Neural progenitor cell (in vitro differentiated cells): Measurements from ENCODE around the gene ARHGAP15.

Source experiments
- EZH2 ChIP-seq: fragments of 200-600 bp; sonication (generic); IDR thresholded peaks from 2 replicates; pipeline ENCODE4 v1.6.1; 2017; ENCODE audit warnings: antibody characterized with exemption, mild to moderate bottlenecking, moderate library complexity
- TF ChIP-seq, protein P1 (sequence below): fragments of 200-600 bp; sonication (generic); IDR thresholded peaks from 2 replicates; pipeline ENCODE4 v1.5.1; 2017; ENCODE audit warnings: antibody characterized with exemption, mild to moderate bottlenecking

DNA sequence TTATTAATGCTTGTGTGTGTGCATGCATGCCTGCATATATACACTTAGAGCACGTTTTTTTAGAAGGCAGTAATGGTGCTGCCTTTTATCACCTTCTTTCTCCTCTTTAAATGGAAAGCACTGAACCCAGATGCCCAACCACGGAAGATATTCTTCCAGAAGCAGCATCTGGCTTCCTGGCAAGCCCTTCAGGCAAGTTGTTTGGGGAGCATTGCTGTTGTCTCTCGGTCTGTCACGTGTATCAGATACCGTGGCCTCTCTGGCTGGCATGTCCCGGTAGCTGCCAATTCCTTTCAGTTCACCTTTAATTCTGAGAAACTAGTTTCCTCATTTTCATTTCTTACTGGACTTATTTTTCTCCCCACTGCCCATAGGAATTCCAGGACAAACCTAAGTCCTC lies 587.8 kb downstream of the ARHGAP15 start:
- TF ChIP-seq, protein P1, sequence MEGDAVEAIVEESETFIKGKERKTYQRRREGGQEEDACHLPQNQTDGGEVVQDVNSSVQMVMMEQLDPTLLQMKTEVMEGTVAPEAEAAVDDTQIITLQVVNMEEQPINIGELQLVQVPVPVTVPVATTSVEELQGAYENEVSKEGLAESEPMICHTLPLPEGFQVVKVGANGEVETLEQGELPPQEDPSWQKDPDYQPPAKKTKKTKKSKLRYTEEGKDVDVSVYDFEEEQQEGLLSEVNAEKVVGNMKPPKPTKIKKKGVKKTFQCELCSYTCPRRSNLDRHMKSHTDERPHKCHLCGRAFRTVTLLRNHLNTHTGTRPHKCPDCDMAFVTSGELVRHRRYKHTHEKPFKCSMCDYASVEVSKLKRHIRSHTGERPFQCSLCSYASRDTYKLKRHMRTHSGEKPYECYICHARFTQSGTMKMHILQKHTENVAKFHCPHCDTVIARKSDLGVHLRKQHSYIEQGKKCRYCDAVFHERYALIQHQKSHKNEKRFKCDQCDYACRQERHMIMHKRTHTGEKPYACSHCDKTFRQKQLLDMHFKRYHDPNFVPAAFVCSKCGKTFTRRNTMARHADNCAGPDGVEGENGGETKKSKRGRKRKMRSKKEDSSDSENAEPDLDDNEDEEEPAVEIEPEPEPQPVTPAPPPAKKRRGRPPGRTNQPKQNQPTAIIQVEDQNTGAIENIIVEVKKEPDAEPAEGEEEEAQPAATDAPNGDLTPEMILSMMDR, result no peak
- no peak for TF ChIP-seq EZH2
